Body of pancreas (tissue), 4 donors: ENCODE results near the gene ZFP62.

ENCODE experiments used
- POLR2A ChIP-seq, 3 donors: fragments of 450-650 bp; IDR thresholded peaks; one replicate each; pipeline ENCODE4 v1.6.1; 2016; ENCODE audit warnings: antibody characterized with exemption in 3 of 3, mild to moderate bottlenecking in 2 of 3
- TF ChIP-seq, protein P1 (sequence below), 7 experiments: fragments of 450-650 bp in 4 of 7; fragments of 200-600 bp in 3 of 7; sonication (generic) in 3 of 7; IDR thresholded peaks; one replicate each; pipeline ENCODE4 v1.5.1; 2016 to 2019; ENCODE audit warnings: antibody characterized with exemption in 7 of 7

DNA sequence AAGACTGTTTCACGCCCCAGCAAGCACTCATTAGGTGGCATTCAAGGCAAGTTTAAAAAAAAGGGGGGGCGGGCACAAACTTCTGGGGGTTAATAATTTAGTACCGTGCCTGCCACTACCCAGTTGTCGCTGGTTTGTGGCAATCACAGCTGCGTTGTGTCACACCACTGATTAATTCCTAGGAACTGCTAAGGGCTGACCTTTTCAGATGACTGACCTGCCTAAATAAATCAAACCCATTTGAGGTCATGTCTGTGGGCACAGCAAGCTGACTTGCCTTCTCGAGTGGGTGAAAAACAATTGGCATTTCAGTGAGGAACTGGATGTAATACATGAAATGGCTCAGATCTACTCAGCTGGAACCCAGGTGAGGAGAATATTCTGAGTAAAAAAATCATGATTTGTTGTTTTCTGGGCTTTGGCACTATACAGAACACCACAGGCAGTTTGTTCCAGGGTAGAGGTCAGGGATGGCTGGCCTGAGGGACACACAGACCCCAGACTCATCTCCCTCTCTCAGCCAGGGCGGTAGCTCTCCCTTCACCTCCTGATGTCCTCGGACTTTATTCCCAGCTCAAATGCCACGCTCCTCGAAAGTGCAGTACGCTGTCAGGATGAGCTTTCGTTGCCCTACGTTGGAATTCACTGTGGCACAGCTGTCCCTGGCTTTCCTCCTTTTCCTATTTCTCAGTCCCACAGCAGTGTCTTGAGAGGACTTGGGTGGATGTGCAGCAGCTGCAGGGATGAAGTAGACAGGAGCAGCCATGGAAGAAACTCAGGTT, 43.0 kb downstream of the ZFP62 start:
- TF ChIP-seq, protein P1, sequence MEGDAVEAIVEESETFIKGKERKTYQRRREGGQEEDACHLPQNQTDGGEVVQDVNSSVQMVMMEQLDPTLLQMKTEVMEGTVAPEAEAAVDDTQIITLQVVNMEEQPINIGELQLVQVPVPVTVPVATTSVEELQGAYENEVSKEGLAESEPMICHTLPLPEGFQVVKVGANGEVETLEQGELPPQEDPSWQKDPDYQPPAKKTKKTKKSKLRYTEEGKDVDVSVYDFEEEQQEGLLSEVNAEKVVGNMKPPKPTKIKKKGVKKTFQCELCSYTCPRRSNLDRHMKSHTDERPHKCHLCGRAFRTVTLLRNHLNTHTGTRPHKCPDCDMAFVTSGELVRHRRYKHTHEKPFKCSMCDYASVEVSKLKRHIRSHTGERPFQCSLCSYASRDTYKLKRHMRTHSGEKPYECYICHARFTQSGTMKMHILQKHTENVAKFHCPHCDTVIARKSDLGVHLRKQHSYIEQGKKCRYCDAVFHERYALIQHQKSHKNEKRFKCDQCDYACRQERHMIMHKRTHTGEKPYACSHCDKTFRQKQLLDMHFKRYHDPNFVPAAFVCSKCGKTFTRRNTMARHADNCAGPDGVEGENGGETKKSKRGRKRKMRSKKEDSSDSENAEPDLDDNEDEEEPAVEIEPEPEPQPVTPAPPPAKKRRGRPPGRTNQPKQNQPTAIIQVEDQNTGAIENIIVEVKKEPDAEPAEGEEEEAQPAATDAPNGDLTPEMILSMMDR (IDR thresholded peaks at IDR 0.05): no peak
- no peak for TF ChIP-seq POLR2A (IDR thresholded peaks at IDR 0.05)
